HG02642 (cell line): ENCODE results near the gene CFAP54.

ENCODE experiments used
- ATAC-seq: cut with Tn5 transposase; IDR thresholded peaks from one replicate; pipeline ENCODE4 v1.9.1; 2021; ENCODE audit warnings: mild to moderate bottlenecking; ENCODE audit not compliant: unreplicated experiment, poor library complexity

Gene CFAP54

GRCh38 chr12:96919510-96920210 lies 430.3 kb downstream of the CFAP54 start:
- no peak for ATAC-seq
